ENCODE measurements around the gene RUNX1. TPM values are rescaled to one million over a fixed set of nuclear protein-coding genes. Genes with fewer than 3 reads are reported as not detected.

RUNX1 gene
- total and polyA plus RNA-seq, 2 of the 13 experiments (the other 11 are each of a cell fraction or from before 2014, with no cell fraction given) = 5.4 to 6.4 TPM

- Histone ChIP-seq H3K36me3 (replicated peaks in 1 of 2; ENCODE audit: control insufficient read depth in 1 of 2, insufficient read depth in 2 of 2, low read length in 2 of 2) (no peaks in the 10 kb centered on the region), H2AFZ (ENCODE audit: low read length) (no peak overlapping the region), H3K9me3 (ENCODE audit: low read length) (no peaks in the 10 kb centered on the region), H3K4me1 (ENCODE audit: insufficient read depth, low read length) (peaks cover 21% of the 10 kb centered on the region), H3K27me3 (ENCODE audit: control insufficient read depth in 1 of 2, insufficient read depth in 2 of 2, low read length in 2 of 2) (no peaks in the 10 kb centered on the region), H3K4me2 (ENCODE audit: low read depth, low read length) (no peak overlapping the region), H3K79me2 (ENCODE audit: insufficient read depth, low read length) (no peaks in the 10 kb centered on the region), H4K20me1 (ENCODE audit: insufficient read depth, low read length) (no peaks in the 10 kb centered on the region), H3K9ac (ENCODE audit: insufficient read depth, low read depth, low read length) (no peak overlapping the region), H3K27ac (ENCODE audit: extremely low read length, insufficient read depth, low read length) (no peak overlapping the region), H3K4me3 (replicated peaks in 1 of 3; ENCODE audit: insufficient read depth in 1 of 3, low read depth in 2 of 3, low read length in 3 of 3) (no peak overlapping the region)
- no peak for DNase-seq (ENCODE audit: low spot score)
- intact Hi-C loops (cut with micrococcal nuclease; ENCODE audit: unreplicated experiment) (no loop called here), in situ Hi-C loops (cut with HindIII; ENCODE audit: extremely low pct_ligation_motif_present, low pct_unique_long_range_greater_than_20kb) (no loop called here)
- no peak for ATAC-seq
- no TSS peak for BruUV-seq (replicated peaks)
- TF ChIP-seq ZNF44 (CRISPR knock-in tag; IDR thresholded peaks at IDR 0.05) (no peak), ETS1 (CRISPR knock-in tag; IDR thresholded peaks at IDR 0.05) (no peak), ZNF709 (CRISPR knock-in tag; IDR thresholded peaks at IDR 0.05) (no peak), MAZ (IDR thresholded peaks at IDR 0.05; ENCODE audit: borderline replicate concordance, low read depth, low read length) (no peak), MAZ (CRISPR knock-in tag; IDR thresholded peaks at IDR 0.05; ENCODE audit: low read depth) (no peak), SMARCC2 (IDR thresholded peaks at IDR 0.05) (no peak), MED1 (CRISPR knock-in tag; IDR thresholded peaks at IDR 0.05) (no peak)
- TF ChIP-seq, protein P1, sequence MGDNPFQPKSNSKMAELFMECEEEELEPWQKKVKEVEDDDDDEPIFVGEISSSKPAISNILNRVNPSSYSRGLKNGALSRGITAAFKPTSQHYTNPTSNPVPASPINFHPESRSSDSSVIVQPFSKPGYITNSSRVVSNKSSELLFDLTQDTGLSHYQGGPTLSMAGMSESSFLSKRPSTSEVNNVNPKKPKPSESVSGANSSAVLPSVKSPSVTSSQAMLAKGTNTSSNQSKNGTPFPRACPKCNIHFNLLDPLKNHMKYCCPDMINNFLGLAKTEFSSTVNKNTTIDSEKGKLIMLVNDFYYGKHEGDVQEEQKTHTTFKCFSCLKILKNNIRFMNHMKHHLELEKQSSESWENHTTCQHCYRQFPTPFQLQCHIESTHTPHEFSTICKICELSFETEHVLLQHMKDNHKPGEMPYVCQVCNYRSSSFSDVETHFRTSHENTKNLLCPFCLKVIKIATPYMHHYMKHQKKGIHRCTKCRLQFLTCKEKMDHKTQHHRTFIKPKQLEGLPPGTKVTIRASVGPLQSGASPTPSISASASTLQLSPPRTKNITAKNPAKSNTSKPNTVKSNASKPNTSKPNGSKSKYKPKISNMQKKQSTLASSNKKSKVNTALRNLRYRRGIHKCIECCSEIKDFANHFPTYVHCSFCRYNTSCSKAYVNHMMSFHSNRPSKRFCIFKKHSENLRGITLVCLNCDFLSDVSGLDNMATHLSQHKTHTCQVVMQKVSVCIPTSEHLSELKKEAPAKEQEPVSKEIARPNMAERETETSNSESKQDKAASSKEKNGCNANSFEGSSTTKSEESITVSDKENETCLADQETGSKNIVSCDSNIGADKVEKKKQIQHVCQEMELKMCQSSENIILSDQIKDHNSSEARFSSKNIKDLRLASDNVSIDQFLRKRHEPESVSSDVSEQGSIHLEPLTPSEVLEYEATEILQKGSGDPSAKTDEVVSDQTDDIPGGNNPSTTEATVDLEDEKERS (CRISPR knock-in tag; IDR thresholded peaks at IDR 0.05) = no peak
- no peak for FAIRE-seq
- WGBS (ENCODE audit: low lambda C conversion rate) = 49% methylated on average over 2 of the region's 2 CpGs
- ChIA-PET CTCF (ENCODE audit: low intra/inter-chr PET ratio, low total read pairs) (no interaction called here), POLR2A (no interaction called here)
Measured at GRCh38 chr21:34934350-34934749, 114.8 kb downstream of the RUNX1 start.

All from HepG2 (cell line).